HG03039 (cell line): ENCODE results near the gene CYB5B.

Experiments
- ATAC-seq: cut with Tn5 transposase; IDR thresholded peaks from one replicate; pipeline ENCODE4 v1.9.1; 2021; ENCODE audit warnings: mild to moderate bottlenecking, moderate library complexity; ENCODE audit not compliant: unreplicated experiment

Gene CYB5B

DNA sequence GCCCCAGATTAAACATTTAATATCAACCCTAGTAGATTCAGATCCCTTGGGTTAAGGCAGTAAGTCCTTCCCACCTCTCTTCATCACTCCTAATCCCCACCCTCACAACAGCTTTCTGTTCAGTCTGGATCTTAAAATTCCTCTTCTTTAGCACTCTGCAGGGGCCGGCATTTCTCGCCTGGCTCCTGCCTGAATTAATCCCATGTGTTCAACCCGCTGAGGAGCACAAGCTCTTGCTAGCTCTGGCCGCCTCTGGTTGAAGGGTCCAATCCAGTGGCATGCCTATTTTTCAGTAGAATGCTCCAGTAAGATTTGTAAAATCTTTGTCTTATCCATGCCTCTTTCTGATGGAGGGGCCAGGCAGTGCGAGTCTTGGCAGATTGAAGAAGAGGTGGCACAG lies 59.2 kb downstream of the CYB5B start:
- ATAC-seq = no peak

DNA sequence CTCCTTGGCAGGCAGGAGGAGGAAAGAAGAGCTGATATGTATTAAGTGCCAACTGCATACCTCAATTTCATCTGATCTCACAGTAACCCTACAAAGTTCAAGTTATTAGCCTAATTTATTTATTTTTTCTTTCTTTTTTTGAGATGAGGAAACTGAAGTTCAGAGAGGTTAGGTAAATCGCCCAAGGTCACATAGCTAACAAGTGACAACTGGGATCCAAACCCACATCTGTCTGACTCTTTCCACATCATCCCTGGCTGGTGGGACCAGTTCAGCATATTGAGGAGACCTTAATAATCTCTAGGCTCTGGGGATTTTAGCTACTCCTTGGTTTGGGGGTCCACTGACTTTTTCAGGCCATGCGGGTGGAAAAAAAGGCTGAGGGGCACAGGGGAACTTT lies 60.9 kb downstream of the CYB5B start:
- no peak for ATAC-seq

GRCh38 chr16:69485816-69486215 lies 61.4 kb downstream of the CYB5B start:
- no peak for ATAC-seq

DNA sequence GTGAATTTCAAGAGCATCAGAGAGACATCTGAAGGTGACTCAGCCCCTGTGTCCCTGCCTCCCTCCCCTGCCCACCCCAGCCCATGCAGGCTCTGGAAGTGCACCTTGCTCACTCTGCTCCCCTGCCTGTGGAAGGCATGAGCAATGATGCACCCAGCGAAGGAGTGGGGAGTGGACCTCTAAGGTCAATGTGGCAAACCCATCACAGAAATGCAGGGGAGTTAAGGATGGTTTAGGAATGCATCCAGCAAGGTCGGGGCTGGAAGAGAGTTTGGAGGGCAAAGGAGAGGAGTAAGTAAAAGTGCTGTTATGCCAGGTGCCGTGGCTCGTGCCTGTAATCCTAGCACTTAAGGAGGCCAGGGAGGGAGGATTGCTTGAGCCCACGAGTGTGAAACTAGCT lies 61.9 kb downstream of the CYB5B start:
- ATAC-seq = no peak

DNA sequence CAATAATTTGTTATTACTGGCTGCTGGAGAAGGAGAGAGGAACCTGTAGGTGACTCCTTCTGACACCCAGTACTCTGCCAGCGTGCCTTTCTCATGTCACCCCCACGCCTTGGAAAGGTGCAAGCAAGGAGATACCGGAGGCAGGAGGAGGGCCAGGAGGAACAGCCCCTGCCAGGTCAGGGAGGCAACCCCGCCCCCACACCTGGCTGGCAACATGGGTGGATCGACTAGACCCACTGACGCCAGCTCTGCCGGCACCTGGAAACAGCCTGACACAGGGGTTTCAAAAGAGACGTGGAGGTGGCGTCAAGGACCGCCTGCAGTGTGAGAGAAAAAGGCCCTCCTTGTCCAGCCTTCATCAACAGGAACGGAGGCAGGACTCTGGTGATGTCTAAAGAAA lies 62.3 kb downstream of the CYB5B start:
- no peak for ATAC-seq

DNA sequence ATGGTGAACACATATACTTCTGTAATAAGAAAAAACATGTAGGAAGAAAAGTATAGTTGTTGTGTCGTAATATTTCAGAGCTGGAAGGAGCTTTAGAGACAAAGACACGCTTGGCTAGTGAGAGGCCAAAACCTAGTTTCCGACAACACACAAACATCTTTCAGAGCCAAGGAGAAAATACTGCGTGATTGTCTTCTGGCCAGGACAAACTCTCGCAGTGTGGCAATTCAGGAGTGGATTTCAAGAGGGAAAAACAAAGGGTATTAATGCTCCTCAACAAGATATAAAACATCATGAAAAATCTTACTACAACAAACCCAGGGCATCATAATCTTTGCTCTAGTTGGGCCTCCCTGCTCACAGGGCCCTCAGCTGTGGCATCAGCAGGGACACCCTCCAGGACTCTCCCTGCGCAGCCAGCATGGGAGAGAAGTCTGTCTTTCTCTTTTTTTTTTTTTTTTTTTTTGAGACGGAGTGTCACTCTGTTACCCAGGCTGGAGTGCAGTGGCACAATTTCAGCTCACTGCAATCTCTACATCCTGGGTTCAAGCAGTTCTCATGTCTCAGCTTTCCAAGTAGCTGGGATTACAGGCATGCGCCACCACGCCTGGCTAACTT lies 66.4 kb downstream of the CYB5B start:
- no peak for ATAC-seq

DNA sequence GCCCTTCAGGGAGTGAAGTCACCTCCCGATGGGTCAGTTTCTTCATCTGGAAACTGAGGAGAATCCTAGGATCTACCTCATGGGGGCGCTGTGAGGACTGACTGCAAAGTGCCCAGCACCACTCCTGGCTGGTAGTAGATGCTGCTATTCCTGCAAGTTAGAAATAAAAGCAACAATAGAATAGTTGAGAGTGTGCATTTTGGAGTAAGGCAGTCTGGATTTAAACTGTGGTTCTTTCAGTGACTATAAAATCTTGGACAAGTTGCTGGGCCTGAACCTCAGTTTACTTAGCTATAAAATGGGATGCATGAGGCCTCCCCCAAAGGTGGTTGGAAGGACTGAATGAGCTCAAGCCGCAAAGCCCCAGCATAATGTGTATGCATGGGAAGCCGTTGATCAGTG lies 70.6 kb downstream of the CYB5B start:
- ATAC-seq = no peak

- no peak for ATAC-seq
These were observed 71.4 kb downstream of the CYB5B start for GRCh38 chr16:69495821-69496220.

DNA sequence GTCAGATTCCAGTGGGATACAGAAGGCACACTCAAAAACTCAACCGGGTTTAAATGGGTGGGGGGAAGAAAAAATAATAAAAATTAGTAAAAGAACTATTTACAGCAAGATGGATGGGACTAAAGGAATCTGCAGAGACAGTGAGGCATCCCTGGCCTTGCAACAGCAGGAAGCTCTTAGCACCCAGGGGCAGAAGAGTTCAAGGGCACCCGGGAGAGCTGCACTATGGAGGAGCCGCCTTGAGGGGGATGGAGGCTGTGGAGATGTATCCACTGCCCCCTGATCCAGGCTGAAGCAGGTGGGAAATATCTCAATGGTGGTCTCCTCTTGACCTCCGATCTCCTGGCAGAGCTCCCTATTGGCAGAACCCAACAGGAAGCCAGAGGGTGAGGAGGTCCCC lies 72.0 kb downstream of the CYB5B start:
- ATAC-seq = no peak

DNA sequence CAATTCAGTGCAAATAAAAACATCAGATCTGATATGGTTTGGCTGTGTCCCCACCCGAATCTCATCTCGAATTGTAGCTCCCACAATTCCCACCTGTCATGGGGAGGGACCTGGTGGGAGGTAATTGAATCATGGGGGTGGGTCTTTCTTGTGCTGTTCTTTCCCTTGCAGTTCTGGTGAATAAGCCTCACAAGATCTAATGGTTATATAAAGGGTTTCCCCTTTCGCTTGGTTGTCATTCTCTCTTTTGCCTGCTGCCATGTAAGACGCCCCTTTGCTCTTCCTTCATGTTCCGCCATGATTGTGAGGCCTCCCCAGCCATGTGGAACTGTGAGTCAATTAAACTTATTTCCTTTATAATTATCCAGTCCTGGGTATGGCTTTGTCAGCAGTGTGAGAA lies 72.5 kb downstream of the CYB5B start:
- no peak for ATAC-seq

GRCh38 chr16:69497876-69498596 lies 73.6 kb downstream of the CYB5B start:
- ATAC-seq = no peak

GRCh38 chr16:69498926-69499325 lies 74.5 kb downstream of the CYB5B start:
- ATAC-seq = no peak

GRCh38 chr16:69499541-69500230 lies 75.3 kb downstream of the CYB5B start:
- ATAC-seq = no peak

DNA sequence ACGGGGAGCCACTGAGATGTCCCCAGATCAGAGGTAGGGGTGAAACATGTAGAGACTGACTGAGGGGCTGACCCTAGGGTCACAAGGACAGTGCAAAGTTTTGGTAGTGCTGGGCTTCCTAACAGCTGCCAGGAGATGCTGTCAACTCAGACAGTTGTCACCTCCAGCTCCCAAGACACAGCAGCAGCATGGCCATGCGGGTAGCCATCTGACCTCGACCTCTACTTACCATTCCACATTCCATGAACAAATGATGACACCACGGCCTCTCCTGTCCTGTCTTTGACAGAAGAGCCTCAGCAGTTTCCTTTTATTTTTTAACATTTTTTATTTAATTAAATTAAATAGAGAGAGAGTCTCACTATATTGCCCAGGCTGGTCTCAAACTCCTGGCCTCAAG lies 76.1 kb downstream of the CYB5B start:
- no peak for ATAC-seq

DNA sequence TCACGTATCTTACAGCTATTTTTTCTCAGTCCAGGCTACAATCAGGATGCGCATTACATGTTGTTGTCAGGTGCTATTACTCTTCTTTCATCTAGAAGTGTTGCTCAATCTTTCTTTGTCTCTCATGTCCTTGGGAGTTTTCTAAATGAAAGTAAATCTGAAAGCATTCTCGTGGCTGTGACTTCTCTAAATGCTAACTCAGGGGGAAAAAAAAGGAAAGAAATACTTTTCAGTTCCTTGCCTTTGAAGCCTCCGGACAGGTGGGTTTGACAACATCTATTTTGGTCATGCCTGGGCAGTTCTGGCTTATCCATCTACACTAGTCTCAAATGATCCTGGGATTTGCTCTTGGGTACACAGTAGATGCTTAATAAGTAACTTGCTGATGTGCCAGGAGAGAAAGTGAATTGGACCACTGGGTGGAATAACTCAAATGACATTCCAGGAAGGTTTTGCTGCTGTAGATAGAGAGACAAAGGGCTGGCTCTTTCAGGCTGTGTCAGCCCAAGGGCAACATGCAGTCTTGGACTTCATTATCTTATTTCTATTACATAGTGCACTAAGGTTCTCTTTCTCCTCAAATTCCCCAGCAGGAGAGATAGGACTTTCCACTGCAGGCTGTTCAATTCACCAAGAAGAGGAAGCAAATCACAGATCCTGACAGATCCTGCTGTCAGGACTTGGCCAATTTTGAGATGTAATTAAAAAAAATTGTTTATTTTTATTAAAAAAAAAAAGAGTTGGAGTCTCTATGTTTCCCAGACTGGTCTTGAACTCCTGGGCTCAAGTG lies 77.7 kb downstream of the CYB5B start:
- ATAC-seq = no peak

DNA sequence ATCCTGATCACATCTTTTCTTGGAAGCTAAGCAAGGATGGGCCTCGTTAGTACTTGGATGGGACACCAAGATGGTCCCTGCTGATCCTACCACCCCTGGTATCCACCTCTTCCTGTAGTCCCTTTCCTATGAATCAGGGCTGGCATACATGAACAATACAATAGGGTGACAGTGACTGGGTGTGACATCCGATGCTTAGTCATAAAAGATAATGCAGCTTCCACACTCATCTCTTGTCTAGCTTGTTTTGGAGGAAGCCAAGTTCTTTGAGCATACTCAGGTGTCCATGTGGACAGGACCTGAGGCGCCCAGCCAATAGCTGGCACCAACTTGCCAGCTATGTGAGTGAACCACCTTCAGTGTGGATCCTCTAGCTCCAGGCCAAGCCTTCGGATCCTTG lies 78.8 kb downstream of the CYB5B start:
- no peak for ATAC-seq

DNA sequence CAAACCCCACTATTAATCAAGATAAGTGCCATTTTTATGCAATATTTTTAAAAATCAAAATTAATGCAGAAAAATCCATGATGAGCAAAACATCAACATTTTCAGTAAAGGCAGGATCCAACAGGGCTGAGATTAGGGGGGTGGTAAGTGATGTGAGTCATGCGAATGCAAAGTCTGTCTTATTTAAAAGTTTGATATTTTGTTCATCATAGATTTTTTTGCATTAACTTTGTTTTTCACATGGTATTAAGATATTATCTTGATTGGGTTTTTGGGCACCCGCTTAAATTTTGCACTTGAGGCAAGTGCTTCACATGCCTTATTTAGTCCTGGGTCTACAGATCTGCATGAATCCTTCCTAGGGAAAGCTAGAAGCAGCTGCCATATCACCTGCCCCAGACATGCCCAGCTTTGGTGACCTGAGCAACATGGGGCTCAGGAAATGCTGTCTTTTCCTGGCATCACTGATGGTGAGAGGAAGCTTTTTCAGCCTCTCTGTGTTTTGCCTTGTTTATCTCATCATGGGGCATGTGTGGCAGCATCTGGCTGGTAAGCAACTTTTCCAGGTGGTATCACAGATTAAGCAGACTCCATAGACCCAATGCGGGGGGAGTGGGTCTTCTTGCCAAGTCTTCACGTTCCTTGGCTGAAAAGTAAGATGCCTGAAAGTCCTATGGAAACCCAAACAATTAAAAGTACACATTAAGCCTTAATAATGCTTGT lies 83.8 kb downstream of the CYB5B start:
- no peak for ATAC-seq

- no peak for ATAC-seq
These were observed 84.7 kb downstream of the CYB5B start for GRCh38 chr16:69509125-69509524.

GRCh38 chr16:69511651-69512050 lies 87.2 kb downstream of the CYB5B start:
- ATAC-seq = no peak

GRCh38 chr16:69513180-69513966 lies 89.0 kb downstream of the CYB5B start:
- ATAC-seq = no peak
